ENCODE measurements around the gene LAMC3. TPM values are rescaled to one million over a fixed set of nuclear protein-coding genes. Genes with fewer than 3 reads are reported as not detected.
"Not testable (repeated sequence)": the region's sequence is repeated elsewhere in the genome, so short reads cannot be mapped to it uniquely, and the experiment has no call there.

The LAMC3 gene
- total RNA-seq, 1 experiment from 2014 or later, result not detected

GRCh38 chr9:131028931-131029573 is 20.1 kb downstream of the LAMC3 start:
- no peak for DNase-seq (ENCODE audit: low read depth)

DNA sequence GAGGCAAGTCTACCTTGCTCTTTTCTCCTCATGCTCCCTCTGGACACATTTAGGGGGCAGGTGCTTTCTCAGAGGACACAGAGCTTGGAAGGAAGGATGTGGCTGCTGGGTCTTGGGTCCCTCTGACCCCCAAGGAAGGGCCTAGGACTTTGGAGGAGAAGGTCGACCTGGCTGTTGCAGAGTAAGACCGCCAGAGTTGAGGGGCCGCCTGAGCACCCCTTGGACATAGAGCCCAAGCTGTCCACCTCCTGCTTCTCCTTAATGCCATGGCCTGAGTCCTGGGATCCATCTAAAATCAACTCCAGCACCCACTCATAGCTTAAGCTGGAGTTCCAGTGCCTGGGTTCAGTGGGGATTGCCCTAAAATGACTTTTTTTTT is 20.6 kb downstream of the LAMC3 start:
- DNase-seq (ENCODE audit: low read depth), result no peak

- DNase-seq (ENCODE audit: low read depth), result no peak
Measured at GRCh38 chr9:131030239-131031004, 21.4 kb downstream of the LAMC3 start.

DNA sequence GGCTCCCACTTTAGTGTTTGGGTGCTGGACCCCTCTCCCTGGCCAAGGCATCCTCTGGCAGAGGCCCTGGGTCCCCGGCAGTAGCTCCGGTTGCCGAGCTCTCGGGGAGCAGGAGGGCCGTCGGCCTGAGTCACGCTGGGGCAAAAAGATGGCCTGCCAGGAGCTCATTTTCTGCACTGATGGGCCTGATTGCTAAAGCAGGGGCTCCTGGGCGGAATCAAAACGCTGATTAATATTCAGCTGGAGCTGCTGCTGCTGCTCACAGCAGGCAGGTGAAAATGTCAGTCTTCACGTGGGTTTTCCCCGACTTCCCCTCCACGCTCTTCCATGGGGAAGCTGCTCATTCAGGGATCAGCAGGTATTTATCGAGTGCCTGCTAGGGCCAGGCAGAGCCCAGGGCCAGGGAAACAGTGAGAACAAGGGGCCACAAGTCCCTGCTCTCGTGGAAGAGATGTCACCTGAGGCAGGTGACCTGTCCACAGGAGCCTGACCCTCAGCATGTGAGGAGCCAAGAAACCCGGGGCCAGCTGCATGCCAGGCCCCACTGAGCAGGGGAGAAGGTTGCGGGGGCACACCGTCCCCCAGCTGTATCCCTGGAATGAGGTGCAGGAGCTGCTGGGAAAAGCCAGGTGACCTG is 22.1 kb downstream of the LAMC3 start:
- DNase-seq (ENCODE audit: low read depth), result no peak

DNA sequence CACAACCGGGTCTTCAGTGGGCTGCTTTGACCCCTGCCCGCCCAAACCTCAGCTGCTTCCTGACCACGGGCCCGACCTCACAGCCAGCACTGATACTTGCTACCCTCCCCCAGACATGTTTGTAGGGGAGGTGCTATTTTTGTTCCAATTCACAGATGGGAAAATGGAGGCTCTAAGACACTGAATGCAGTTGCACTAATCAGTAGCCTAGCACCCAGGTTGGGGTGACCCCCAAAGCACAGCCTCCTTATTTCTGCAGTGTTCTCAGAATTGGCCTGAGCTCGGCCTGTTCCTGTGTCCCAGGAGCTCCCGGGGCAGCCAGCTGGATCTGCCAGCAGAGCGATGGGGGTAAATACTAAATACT is 22.6 kb downstream of the LAMC3 start:
- no peak for DNase-seq (ENCODE audit: low read depth)

GRCh38 chr9:131032384-131032783 is 23.4 kb downstream of the LAMC3 start:
- DNase-seq (ENCODE audit: low read depth), result no peak

- no peak for DNase-seq (ENCODE audit: low read depth)
Measured at GRCh38 chr9:131033269-131034224, 24.6 kb downstream of the LAMC3 start.

- DNase-seq (ENCODE audit: low read depth), result no peak
Measured at GRCh38 chr9:131034268-131034667, 25.3 kb downstream of the LAMC3 start.

GRCh38 chr9:131034749-131035148 is 25.8 kb downstream of the LAMC3 start:
- not testable (repeated sequence) for DNase-seq (ENCODE audit: low read depth)

DNA sequence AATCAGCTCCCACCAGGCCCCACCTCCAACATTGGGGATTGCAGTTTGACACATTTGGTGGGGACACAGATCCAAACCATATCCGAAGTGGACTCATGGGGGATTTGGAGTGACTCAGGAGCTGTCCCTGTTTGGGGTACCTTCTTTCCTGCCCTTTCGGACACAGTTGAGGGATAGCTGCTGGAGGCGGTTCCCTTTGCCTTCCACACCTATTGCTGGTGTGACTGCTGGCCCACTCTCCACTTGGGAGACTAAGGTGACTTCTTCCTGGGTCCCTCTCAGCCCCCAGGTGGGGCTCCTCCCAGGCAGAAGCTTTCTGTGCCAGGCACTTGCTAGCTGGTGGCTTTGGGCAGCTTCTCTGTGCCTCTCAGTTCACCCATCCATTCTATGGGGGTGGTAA is 26.6 kb downstream of the LAMC3 start:
- DNase-seq (ENCODE audit: low read depth), result no peak

DNA sequence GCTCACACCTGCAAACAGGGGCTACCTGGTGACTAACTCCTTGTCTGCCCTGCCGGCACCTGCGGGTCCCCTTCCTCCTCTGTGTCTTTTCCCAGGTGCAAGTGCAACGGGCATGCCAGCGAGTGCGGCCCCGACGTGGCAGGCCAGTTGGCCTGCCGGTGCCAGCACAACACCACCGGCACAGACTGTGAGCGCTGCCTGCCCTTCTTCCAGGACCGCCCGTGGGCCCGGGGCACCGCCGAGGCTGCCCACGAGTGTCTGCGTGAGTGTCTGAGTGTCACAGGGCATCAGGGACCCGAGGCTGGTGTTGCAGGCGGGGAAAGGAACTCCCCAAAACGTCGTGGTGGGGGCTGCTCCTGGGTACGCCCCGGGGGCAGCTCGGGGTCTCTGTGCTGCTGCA is 27.1 kb downstream of the LAMC3 start:
- no peak for DNase-seq (ENCODE audit: low read depth)

- no peak for DNase-seq (ENCODE audit: low read depth)
Measured at GRCh38 chr9:131036529-131037334, 27.8 kb downstream of the LAMC3 start.

- no peak for DNase-seq (ENCODE audit: low read depth)
Measured at GRCh38 chr9:131037335-131038255, 28.6 kb downstream of the LAMC3 start.

- DNase-seq (ENCODE audit: low read depth), result no peak
Measured at GRCh38 chr9:131038256-131039128, 29.5 kb downstream of the LAMC3 start.

GRCh38 chr9:131039129-131039954 is 30.4 kb downstream of the LAMC3 start:
- no peak for DNase-seq (ENCODE audit: low read depth)

DNA sequence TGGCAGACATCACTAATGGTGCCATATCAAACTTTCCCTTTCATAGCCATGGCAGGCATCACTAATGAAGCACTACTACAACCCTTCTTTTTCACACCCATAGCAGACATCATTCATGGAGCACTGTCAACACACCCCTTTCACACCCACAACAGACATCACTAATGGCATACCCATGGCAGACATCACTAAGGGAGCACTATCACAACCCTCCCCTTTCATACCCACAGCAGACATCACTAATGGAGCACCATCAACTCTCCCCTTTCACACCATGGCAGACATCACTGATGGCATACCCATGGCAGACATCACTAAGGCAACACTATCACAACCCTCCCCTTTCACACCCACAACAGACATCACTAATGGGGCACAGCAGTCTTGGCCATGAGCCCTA is 33.7 kb downstream of the LAMC3 start:
- no peak for DNase-seq (ENCODE audit: low read depth)

- no peak for DNase-seq (ENCODE audit: low read depth)
Measured at GRCh38 chr9:131043087-131043486, 34.1 kb downstream of the LAMC3 start.

DNA sequence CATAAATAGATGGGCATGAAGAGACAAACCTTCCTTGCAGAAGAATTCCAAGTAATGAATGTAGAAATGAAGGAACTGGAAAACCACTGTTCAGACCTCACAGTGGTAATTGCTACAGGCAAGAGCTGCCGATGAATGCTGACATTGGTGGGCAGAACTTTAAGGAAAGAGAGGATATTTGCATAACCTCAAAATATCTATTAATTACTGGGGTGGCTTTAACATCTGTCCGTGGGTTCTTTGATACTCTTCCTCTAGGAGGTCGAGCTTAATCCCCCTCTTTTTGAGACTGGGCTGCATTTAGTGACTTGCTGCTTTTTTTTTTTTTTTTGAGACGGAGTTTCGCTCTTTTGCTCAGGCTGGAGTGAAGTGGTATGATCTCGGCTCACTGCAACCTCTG is 34.7 kb downstream of the LAMC3 start:
- no peak for DNase-seq (ENCODE audit: low read depth)

All from RPMI7951 (cell line).